ENCODE results near the gene PRKCB.

PRKCB gene

GRCh38 chr16:23835390-23836077 lies at the start of gene PRKCB:
TSS of gene PRKCB (plus strand) at chr16:23835983.
- DNase-seq: no peak

GRCh38 chr16:23786964-23787561 lies 48.7 kb upstream of the PRKCB start:
- DNase-seq: no peak

GRCh38 chr16:23788685-23789084 lies 47.1 kb upstream of the PRKCB start:
- DNase-seq: no peak

GRCh38 chr16:23795378-23795777 lies 40.4 kb upstream of the PRKCB start:
- no peak for DNase-seq

- no peak for DNase-seq
Measured at GRCh38 chr16:23796941-23797340, 38.8 kb upstream of the PRKCB start.

GRCh38 chr16:23801378-23801777 lies 34.4 kb upstream of the PRKCB start:
- DNase-seq: peak; percentile 35

- no peak for DNase-seq
Measured at GRCh38 chr16:23802776-23803175, 33.0 kb upstream of the PRKCB start.

- DNase-seq: no peak
Measured at GRCh38 chr16:23803591-23804123, 32.1 kb upstream of the PRKCB start.

- DNase-seq: no peak
Measured at GRCh38 chr16:23807028-23807427, 28.8 kb upstream of the PRKCB start.

- no peak for DNase-seq
Measured at GRCh38 chr16:23821467-23821866, 14.3 kb upstream of the PRKCB start.

GRCh38 chr16:23821875-23822688 lies 13.7 kb upstream of the PRKCB start:
- DNase-seq: no peak

GRCh38 chr16:23823475-23824384 lies 12.1 kb upstream of the PRKCB start:
- DNase-seq: no peak

- no peak for DNase-seq
Measured at GRCh38 chr16:23824909-23825308, 10.9 kb upstream of the PRKCB start.

GRCh38 chr16:23826528-23827045 lies 9.2 kb upstream of the PRKCB start:
- DNase-seq: no peak

GRCh38 chr16:23827057-23827456 lies 8.7 kb upstream of the PRKCB start:
- no peak for DNase-seq

- no peak for DNase-seq
Measured at GRCh38 chr16:23829454-23829853, 6.3 kb upstream of the PRKCB start.

GRCh38 chr16:23830276-23830675 lies 5.5 kb upstream of the PRKCB start:
- no peak for DNase-seq

GRCh38 chr16:23832882-23833281 lies 2.9 kb upstream of the PRKCB start:
- DNase-seq: no peak

- DNase-seq: no peak
Measured at GRCh38 chr16:23833504-23833903, 2.3 kb upstream of the PRKCB start.

GRCh38 chr16:23833960-23834685 lies 1.7 kb upstream of the PRKCB start:
- no peak for DNase-seq

- DNase-seq: no peak
Measured at GRCh38 chr16:23836078-23836403, 258 bp downstream of the PRKCB start.
